Endothelial cell of umbilical vein (primary cell): Measurements from ENCODE around the gene SLC46A1.

Experiments
- CTCF ChIP-seq, 2 donors: IDR thresholded peaks; 1 replicate in 1 of 2; 2 replicates in 1 of 2; pipeline ENCODE4 v1.5.1; 2011; ENCODE audit warnings: low read length in 2 of 2, mild to moderate bottlenecking in 2 of 2, moderate library complexity in 2 of 2, control low read depth in 1 of 2, inconsistent platforms in 1 of 2, low read depth in 1 of 2; ENCODE audit not compliant: insufficient read depth in 1 of 2; ENCODE audit errors: extremely low read depth in 1 of 2
- POLR2A ChIP-seq: IDR thresholded peaks from 2 replicates; pipeline ENCODE4 v1.6.1; 2012; ENCODE audit warnings: low read depth, mild to moderate bottlenecking, control low read depth, low read length

GRCh38 chr17:28363186-28363585 lies 42.8 kb downstream of the SLC46A1 start:
- TF ChIP-seq CTCF (IDR thresholded peaks at IDR 0.05; ENCODE audit: extremely low read depth in 1 of 2, insufficient read depth in 1 of 2, low read depth in 1 of 2, low read length in 2 of 2) = no peak
- TF ChIP-seq POLR2A = no peak
